Right lobe of liver (tissue), 6 donors: ENCODE measurements around the gene ACTN4. TPM values are rescaled to one million over a fixed set of nuclear protein-coding genes. Genes with fewer than 3 reads are reported as not detected.

Source experiments
- ATAC-seq, 4 donors: fragments of 200-7000 bp; cut with Tn5 transposase; one replicate each; pipeline ENCODE4 v1.9.1; 2020; ENCODE audit warnings: mild to moderate bottlenecking in 4 of 4, moderate library complexity in 4 of 4
- DNase-seq, 3 donors: peaks; one replicate each; pipeline ENCODE4 v3.0.0-alpha.2; 2020
- H3K27ac ChIP-seq, 3 donors: fragments of 200-600 bp; one replicate each; pipeline ENCODE4 v1.8.0; 2022
- H3K27me3 ChIP-seq, 2 donors: fragments of 200-600 bp; one replicate each; pipeline ENCODE4 v1.8.0; 2022
- H3K36me3 ChIP-seq, 4 donors: fragments of 200-600 bp; sonication (generic) in 1 of 4; one replicate each; pipeline versions ENCODE4 v1.5.1 to v1.8.0; 2017 to 2022; ENCODE audit warnings: control low read depth in 1 of 4
- H3K4me1 ChIP-seq, 4 donors: fragments of 200-600 bp; sonication (generic) in 1 of 4; one replicate each; pipeline versions ENCODE4 v1.5.1 to v1.8.0; 2017 to 2022; ENCODE audit warnings: control low read depth in 1 of 4
- H3K4me3 ChIP-seq, 3 donors: fragments of 200-600 bp; one replicate each; pipeline ENCODE4 v1.8.0; 2022
- H3K9me3 ChIP-seq, 4 donors: fragments of 200-600 bp; sonication (generic) in 1 of 4; one replicate each; pipeline versions ENCODE4 v1.5.1 to v1.8.0; 2017 to 2022; ENCODE audit warnings: control low read depth in 1 of 4
- POLR2A ChIP-seq: fragments of 450-650 bp; IDR thresholded peaks from one replicate; pipeline ENCODE4 v1.6.1; 2017; ENCODE audit warnings: antibody characterized with exemption, mild to moderate bottlenecking
- WGBS: methylation state at CpG from one replicate; pipeline ENCODE4 v1.1.6; 2018; ENCODE audit warnings: low coverage, low lambda C conversion rate; ENCODE audit not compliant: insufficient coverage; ENCODE audit errors: missing lambda C conversion rate; 5-methylcytosine and 5-hydroxymethylcytosine counted together
- intact Hi-C, 2 donors: fragments of 100-400 bp; cut with DNase I; formaldehyde crosslinking; loops; one replicate each; pipeline versions ENCODE4 v1.11.2 to v1.14.1; 2022
- total RNA-seq, 6 experiments: library from RNA; depleted of rRNA in 2 of 6; stranded (reverse); fragments of >200 nt in 2 of 6; fragmentation: NEBNext Ultra II Directional in 3 of 6; extraction: Animal tissue kit (Norgen Biotek cat#: 25700) in 3 of 6; gene quantifications; one replicate each; pipeline versions ENCODE4 v1.1.0 to v1.2.4, GENCODE V29; 2016 to 2023
- TF ChIP-seq, protein P1 (sequence below), 4 donors: fragments of 200-600 bp in 3 of 4; fragments of 450-650 bp in 1 of 4; IDR thresholded peaks; one replicate each; pipeline versions ENCODE4 v1.5.1 to v1.8.0; 2016 to 2022; ENCODE audit warnings: antibody characterized with exemption in 4 of 4, mild to moderate bottlenecking in 2 of 4
- donor health status: DM: no; HTN: yes; CAD: no.
- donor health status: DM: no; HTN: no; CAD: no.
- donor health status: DM: no; HTN: no; CAD: no.
- donor health status: DM: no; HTN: yes; CAD: no.
- donor health status: DM: no; HTN: yes; CAD: no.

The ACTN4 gene
- total RNA-seq, 6 experiments from 2014 or later = 142 to 306 (median 201) TPM

DNA sequence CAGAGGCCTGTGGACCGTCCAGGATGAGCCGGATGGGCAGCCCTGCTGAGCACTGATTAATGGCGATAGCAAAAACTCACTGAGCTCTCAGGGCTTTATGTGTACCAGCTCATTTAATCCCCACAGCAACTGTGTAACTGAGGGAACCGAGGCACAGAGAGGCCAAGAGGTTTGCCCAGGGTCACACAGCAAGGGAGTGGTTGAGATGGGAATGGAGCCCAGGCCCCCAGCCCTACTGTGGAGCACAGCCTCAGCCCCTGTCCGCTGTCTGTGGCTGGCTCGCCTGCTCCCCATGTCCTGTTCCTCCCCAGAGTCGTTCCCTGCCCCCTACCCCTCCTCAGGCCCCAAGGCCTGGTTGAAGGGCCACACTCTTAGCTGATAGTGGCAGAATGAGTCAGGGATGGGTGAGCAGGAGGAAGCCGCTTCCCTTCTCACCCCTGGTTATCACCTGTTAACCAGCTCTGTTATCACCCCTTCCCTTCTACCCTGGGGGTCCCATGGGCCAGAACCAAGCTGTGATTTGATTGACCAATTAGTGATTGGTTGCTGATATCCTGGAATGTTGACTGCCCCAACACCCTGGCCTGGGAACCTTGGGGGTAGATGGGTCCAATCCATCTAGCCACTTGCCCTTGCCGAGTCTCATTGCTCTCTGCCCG lies 75.6 kb downstream of the ACTN4 start:
- Histone ChIP-seq H3K36me3 (peaks cover 0 to 77% (median 53%) of the 10 kb centered on the region in 4 donors), H3K9me3 (no peaks in the 10 kb centered on the region), H3K4me3 (no peak overlapping the region), H3K4me1 (peaks cover 0 to 10% (median 0%) of the 10 kb centered on the region in 4 donors), H3K27ac (peak overlapping the region in 2 of 3 donors; percentile 22 to 33), H3K27me3 (no peaks in the 10 kb centered on the region)
- intact Hi-C loops = loop anchor here in 1 of 2 donors (10.0 kb wide), 1 partner anchor 92 kb away; the partner anchor contains the start of gene LGALS4
- ATAC-seq (no peak), DNase-seq (no peak)
- 67% methylated on average over 3 of the region's 10 CpGs for WGBS
- TF ChIP-seq, protein P1, sequence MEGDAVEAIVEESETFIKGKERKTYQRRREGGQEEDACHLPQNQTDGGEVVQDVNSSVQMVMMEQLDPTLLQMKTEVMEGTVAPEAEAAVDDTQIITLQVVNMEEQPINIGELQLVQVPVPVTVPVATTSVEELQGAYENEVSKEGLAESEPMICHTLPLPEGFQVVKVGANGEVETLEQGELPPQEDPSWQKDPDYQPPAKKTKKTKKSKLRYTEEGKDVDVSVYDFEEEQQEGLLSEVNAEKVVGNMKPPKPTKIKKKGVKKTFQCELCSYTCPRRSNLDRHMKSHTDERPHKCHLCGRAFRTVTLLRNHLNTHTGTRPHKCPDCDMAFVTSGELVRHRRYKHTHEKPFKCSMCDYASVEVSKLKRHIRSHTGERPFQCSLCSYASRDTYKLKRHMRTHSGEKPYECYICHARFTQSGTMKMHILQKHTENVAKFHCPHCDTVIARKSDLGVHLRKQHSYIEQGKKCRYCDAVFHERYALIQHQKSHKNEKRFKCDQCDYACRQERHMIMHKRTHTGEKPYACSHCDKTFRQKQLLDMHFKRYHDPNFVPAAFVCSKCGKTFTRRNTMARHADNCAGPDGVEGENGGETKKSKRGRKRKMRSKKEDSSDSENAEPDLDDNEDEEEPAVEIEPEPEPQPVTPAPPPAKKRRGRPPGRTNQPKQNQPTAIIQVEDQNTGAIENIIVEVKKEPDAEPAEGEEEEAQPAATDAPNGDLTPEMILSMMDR (IDR thresholded peaks at IDR 0.05) = no peak
- no peak for TF ChIP-seq POLR2A

DNA sequence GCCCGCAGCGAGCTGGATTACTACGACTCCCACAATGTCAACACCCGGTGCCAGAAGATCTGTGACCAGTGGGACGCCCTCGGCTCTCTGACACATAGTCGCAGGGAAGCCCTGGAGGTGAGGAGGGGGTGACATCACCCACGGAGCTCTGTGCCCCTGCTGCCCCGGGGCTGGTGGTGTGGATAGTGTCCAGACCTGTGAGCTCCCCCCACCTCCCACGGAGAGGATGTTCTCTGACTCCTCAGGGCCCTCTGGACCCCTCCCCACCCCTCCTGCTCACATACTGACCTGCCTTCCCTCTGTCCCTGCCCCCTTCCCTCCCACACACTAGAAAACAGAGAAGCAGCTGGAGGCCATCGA lies 76.1 kb downstream of the ACTN4 start:
- Histone ChIP-seq H3K36me3 (peaks cover 0 to 79% (median 51%) of the 10 kb centered on the region in 4 donors), H3K4me1 (peaks cover 0 to 10% (median 0%) of the 10 kb centered on the region in 4 donors), H3K27me3 (no peaks in the 10 kb centered on the region), H3K9me3 (no peaks in the 10 kb centered on the region), H3K4me3 (no peak overlapping the region), H3K27ac (no peak overlapping the region)
- DNase-seq = no peak
- 61% methylated on average over 4 of the region's 11 CpGs for WGBS
- TF ChIP-seq, protein P1 (IDR thresholded peaks at IDR 0.05) = no peak
- TF ChIP-seq POLR2A = no peak
- intact Hi-C loops = loop anchor here in 1 of 2 donors (10.0 kb wide), 1 partner anchor 91 kb away; the partner anchor contains the start of gene LGALS4
- ATAC-seq = no peak

DNA sequence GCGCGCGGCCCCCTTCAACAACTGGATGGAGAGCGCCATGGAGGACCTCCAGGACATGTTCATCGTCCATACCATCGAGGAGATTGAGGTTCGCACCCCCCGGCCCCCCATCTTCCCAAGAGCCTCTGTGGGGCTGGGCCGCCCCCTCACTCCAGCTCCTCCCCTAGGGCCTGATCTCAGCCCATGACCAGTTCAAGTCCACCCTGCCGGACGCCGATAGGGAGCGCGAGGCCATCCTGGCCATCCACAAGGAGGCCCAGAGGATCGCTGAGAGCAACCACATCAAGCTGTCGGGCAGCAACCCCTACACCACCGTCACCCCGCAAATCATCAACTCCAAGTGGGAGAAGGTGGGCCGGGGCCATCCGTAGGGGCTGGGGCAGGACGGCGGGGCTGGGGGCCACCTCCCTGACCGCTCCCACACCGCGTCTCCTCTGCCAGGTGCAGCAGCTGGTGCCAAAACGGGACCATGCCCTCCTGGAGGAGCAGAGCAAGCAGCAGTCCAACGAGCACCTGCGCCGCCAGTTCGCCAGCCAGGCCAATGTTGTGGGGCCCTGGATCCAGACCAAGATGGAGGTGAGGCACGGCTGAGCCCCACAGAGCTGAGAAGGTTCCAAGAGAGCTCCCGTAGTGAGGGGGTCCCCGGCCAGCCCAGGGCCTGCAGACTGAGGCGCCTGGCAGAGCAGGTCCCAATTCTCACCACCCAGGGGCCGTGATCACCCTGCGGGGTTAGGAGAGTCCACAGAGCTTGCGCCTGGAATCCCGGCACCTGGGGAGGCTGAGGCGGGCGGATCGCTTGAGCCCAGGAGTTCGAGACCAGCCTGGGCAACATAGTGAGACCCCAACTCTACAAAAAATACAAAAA lies 76.8 kb downstream of the ACTN4 start:
- H3K9me3 ChIP-seq = no peaks in the 10 kb centered on the region
- no peak overlapping the region for H3K27ac ChIP-seq
- no peaks in the 10 kb centered on the region for H3K27me3 ChIP-seq
- intact Hi-C loops = loop anchor here in 1 of 2 donors (10.0 kb wide), 1 partner anchor 91 kb away; the partner anchor contains the start of gene LGALS4
- H3K4me1 ChIP-seq = peaks cover 0 to 10% (median 0%) of the 10 kb centered on the region in 4 donors
- no peak overlapping the region for H3K4me3 ChIP-seq
- DNase-seq (no peak), ATAC-seq (no peak)
- H3K36me3 ChIP-seq = peaks cover 0 to 83% (median 51%) of the 10 kb centered on the region in 4 donors
- 95% methylated on average over 4 of the region's 42 CpGs for WGBS
- no peak for TF ChIP-seq POLR2A
- TF ChIP-seq, protein P1 (IDR thresholded peaks at IDR 0.05) = no peak

DNA sequence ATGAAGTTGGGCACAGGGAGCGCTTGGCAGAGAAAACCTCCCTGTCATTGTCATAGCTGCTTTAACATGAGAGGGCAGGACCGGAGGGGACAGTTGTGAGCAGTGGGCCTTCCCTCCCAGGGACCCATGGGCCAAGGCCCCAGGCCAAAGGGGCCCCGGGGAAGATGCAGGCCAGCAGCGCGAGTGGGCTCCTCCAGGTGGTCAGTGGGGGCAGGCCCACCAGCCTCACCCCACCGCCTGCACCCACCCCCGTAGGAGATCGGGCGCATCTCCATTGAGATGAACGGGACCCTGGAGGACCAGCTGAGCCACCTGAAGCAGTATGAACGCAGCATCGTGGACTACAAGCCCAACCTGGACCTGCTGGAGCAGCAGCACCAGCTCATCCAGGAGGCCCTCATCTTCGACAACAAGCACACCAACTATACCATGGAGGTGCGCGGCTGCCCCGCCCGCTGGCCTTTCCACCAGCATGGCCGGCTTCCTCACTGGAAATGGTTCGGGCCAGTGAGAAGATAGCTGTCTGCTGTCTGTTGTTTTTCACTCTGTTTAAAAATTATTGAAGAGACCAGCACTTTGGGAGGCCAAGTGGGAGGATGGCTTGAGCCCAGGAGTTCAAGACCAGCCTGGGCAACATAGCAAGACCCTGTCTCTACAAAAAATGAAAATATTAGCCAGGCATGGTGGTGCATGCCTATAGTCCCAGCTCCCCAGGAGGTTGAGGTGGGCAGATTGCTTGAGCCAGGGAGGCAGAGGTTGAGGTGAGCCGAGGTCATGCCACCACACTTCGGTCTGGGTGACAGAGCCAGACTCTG lies 78.2 kb downstream of the ACTN4 start:
- WGBS = 39% methylated on average over 2 of the region's 21 CpGs
- intact Hi-C loops = loop anchor here in 1 of 2 donors (10.0 kb wide), 1 partner anchor 89 kb away; the partner anchor contains the start of gene LGALS4
- Histone ChIP-seq H3K4me1 (peaks cover 0 to 19% (median 0%) of the 10 kb centered on the region in 4 donors), H3K36me3 (peaks cover 0 to 83% (median 48%) of the 10 kb centered on the region in 4 donors), H3K27ac (peak overlapping the region in 1 of 3 donors; percentile 40), H3K27me3 (no peaks in the 10 kb centered on the region), H3K4me3 (no peak overlapping the region), H3K9me3 (no peaks in the 10 kb centered on the region)
- DNase-seq = no peak
- no peak for TF ChIP-seq POLR2A
- TF ChIP-seq, protein P1 (IDR thresholded peaks at IDR 0.05) = no peak
- no peak for ATAC-seq
